HG02885 (cell line): ENCODE data around the gene AJM1.

Experiments
- ATAC-seq: cut with Tn5 transposase; IDR thresholded peaks from one replicate; pipeline ENCODE4 v1.9.1; 2021; ENCODE audit warnings: mild to moderate bottlenecking; ENCODE audit not compliant: unreplicated experiment, poor library complexity

Gene AJM1

GRCh38 chr9:136807281-136808074, 34.8 kb upstream of the AJM1 start, which contains the start of gene RABL6:
TSS of gene RABL6 (plus strand) at chr9:136807948. CDS start at chr9:136808197, 249 bp downstream.
- ATAC-seq: peak; percentile 87

DNA sequence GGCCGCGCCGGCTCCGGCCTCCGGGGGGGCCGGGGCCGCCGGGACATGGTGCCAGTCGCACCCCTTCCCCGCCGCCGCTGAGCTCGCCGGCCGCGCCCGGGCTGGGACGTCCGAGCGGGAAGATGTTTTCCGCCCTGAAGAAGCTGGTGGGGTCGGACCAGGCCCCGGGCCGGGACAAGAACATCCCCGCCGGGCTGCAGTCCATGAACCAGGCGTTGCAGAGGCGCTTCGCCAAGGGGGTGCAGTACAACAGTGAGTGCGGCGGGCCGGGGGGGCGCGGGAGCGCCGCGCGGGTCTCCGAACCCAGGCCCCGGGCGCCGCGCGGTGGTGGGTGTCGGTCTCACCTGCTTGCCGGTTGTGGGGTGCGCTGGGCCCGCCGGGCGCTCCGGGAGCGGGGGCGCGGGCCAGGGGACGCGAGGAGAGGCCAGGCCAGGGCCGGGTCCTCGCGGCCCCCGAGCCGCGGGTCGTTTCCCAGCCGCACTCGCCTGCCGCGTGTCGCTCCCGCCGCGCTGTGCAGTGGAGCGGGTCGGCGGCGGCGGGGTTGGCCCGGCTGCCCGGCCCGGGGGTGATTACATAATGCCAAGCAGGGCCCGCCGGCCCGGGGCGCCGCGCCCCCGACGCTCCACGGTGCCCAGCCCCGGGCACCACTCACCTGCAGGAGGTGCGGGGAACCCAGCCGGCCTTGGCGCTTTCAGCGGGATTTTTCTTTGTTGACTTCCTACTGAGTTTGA, 34.0 kb upstream of the AJM1 start:
- peak; percentile 45 for ATAC-seq

DNA sequence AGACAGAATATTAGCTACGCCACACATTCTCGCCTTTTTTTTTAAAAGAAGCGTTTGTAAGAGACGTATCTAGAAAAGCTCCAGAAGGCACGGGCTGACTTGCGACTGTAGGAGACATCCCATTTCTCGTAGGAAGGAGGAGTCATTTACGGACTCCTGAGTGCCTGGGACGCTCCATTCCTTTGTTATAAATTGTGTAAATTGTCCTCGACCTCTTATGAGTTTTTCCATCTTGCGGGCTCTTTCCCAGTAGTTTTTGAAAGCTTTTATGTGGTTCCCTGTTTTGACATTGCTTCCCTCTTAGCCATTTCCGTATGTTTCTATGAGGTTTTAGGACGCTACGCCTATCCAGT, 33.5 kb upstream of the AJM1 start:
- no peak for ATAC-seq

DNA sequence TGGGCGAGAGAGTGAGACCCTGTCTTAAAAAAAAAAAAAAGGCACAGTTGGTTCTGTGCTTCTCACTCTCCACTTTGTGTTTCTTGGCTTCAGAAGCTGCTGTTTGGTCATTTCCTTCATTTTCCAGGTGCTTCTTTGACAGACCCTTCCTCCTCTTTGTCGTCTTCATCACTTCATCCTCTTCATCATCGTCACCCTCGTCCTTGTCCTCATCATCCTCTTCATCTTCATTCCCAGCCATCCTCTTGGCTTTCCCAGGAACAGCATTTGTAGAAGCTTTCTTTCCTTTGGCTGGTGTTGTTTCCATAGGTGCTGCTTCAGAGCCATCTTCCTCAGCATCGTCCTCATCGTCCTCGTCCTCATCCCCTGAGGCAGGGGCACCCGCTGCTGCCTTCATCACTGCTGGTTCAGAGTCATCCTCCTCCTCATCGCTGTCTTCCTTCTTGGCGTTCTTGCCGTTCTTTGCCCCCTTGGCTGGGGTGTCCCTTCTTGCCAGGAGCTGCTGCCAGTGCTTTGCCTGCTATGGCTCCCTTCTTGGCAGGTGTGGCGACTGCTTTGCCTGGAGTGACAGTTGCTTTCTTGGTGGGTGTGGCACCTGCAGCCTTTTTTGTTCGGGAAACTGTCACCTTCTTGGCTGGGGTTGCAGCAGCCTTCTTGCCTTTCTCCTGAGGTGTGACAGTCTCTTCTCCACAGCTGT, 27.4 kb upstream of the AJM1 start:
- no peak for ATAC-seq

GRCh38 chr9:136815422-136815782, 26.9 kb upstream of the AJM1 start:
- ATAC-seq: no peak

- no peak for ATAC-seq
Measured at GRCh38 chr9:136820971-136821825, 21.1 kb upstream of the AJM1 start.

DNA sequence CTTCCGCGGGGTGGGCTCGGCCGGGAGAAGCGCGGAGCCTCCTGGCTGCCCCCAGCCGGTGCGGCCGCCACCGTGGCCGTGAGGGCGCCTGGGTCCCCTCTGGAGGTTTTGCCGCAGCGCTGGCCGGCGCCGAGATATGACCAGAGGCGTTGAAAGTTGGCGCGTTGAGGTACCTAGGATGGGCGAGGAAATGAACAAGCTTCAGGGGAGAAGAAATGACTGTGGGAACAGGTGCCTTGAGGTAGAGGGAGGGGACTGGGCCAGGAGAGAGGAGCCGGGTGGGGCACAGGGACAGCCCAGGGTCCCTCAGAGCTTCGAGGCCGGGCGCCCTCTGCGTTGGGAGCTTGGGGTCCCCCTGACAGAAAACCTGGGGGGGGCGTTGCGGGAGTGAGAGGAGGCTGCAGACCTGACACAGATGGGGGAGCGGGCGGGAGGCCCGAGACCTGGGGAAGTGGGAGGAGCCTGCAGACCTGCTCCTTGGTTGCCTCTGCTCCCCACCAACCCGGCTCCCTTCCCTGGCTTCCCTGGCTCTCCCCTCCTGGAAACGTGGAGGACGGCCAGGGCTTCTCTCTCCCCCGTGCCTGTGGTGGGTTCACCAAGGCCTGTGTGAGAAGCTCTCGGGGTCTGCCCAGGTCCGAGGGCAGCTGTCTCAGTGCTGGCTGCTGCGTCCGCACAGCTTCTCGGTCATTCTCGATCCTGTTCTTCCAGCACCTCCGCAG, 20.3 kb upstream of the AJM1 start:
- no peak for ATAC-seq

DNA sequence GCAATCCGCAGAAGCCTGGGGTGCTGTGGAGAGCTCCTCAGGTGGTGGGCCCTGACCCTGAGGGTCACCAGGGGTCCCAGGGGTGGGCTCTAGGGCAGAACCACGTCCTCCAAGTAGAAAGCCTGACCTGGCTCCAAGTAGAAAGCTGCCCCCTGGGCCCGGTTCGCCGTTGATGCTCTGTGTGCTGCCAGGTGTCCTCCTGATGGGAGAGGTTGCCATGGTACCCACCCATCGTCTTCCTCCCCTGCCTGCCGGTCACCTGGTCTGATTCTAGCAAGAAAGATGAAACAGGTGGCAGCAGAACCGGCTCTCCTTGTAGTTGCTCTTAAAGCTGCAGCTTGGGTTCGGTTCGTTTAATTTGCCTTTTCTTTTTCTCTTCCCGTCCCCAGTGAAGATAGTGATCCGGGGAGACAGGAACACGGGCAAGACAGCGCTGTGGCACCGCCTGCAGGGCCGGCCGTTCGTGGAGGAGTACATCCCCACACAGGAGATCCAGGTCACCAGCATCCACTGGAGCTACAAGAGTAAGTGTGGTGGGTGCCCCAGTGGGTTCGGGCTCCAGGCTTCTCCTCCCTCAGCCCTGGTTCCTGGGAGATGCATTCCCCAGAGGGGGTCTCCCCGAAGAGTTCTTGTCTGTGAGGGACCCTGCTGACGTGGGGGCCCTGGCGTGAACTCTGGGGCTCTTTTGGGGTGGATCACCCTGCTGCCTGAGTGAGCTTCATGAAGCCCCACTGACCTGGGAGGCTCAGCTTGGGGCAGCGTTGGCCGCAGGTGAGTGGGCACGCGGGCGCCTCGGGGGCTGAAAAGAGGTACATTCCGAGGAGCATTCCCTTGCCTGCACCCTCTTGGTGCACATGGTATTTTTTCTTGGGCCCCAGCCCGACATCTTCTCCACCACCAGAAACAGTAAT, 18.9 kb upstream of the AJM1 start:
- ATAC-seq: no peak

DNA sequence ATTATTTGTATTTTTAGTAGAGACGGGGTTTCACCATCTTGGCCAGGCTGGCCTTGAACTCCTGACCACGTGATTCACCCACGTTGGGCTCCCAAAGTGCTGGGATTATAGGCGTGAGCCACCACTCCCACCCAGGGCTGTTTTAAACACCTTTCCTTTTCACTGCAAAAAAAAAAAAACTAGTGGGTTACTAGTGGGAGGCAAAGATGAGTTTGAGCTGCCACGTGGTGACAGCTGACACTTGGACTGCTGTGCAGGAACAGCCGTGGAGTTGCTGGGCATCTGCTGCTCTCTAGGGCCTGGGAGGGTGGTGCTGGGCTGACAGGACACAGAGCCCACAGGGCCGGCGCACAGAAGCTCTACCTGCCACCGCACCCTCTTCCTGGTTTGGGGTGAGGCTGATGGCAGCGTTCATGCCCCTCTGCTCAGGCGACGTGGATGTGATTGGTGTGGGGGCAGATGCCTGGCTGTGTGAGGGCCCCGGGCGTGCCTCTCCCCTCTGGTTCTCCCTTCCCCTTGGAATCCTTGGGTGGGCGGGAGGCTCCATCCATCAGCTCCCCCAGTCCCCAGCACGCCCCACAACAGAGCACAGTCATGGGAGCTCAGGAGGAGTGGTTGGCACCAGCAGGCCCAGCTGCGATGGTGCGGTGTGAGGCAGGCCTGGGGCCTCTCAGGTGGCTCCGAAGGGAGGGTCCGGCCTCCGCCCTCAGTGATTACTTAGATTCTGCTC, 17.6 kb upstream of the AJM1 start:
- no peak for ATAC-seq

DNA sequence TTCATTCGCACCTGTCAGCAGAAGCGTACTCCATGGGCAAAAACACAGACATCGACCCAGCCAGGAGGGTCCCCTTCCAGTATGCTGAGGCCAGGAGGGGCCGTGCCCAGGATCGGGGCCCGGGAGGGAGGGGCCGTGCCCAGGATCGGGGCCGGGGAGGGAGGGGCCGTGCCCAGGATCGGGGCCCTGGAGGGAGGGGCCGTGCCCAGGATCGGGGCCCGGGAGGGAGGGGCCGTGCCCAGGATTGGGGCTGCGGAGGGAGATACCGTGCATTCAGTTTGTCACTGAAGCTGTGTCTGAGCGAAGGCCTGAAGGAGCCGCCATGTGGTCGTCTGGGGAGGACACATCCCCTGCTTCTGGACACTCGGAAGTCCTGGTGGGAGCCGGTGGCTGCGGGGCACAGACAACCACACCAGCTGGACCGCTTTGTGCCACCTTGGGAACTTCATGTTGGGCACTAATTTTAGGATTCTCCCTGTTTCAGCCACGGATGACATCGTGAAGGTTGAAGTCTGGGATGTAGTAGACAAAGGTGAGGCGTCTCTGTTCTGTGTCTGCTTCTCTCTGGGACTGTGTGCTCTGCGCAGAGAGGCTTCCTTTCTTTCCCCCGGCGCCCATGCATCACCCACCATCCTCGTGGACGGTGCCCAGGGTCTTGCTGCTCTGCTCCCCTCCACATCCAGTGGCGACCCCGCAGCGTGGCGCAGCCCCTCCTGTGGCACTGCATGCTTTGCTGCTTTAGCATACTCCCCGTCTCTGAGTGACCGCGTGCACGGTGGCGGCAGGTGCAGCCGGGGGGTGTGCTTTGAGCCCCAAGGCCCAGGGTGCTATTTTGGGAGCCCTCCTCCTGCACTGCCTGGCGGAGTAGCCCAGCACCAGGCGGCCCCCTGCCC, 16.7 kb upstream of the AJM1 start:
- ATAC-seq: no peak

GRCh38 chr9:136826188-136826541, 16.1 kb upstream of the AJM1 start:
- ATAC-seq: no peak

DNA sequence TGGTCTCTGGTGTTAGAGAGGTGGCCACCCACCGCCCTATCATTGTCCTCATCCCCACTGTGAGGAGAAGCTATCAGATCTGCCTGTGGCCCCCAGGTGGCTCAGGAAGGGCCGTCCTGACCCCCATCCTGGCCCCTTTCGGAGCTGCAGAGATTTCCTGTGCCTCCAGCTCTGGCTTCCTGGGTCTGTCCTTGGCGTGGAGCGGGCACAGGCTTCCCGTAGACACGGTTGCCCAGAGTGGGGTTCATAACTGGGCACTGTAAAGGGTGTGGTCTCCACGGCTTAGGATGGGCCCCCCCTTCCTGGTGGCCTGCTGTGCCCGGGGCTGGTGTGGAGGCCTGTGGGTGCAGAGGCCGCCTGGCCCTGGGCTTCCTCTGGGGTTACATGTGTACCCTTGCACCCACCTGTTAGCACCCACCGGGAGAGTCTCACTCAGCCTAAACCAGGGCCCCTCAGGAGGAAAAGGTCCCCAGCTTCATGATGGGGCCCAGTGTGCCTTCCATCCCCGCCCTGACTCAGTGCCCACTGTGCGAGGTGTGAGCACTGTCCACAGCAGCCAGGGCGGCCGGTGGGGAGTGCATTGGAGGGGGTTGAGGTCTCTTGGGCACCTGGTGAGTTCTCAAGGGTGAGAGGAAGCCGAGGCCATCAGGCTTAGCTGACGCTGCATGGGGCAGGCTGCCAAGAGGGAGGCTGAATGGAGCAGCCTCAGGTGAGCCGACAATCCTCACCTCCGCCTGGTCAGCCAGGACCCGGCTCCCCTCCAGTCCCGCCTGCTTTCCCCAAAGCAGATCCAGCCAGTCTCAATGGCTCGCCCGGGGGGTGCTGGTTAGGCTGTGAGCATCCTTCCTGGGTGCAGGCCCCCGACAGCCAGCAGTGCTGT, 15.3 kb upstream of the AJM1 start:
- ATAC-seq: no peak

GRCh38 chr9:136827794-136828473, 14.3 kb upstream of the AJM1 start:
- ATAC-seq: no peak

DNA sequence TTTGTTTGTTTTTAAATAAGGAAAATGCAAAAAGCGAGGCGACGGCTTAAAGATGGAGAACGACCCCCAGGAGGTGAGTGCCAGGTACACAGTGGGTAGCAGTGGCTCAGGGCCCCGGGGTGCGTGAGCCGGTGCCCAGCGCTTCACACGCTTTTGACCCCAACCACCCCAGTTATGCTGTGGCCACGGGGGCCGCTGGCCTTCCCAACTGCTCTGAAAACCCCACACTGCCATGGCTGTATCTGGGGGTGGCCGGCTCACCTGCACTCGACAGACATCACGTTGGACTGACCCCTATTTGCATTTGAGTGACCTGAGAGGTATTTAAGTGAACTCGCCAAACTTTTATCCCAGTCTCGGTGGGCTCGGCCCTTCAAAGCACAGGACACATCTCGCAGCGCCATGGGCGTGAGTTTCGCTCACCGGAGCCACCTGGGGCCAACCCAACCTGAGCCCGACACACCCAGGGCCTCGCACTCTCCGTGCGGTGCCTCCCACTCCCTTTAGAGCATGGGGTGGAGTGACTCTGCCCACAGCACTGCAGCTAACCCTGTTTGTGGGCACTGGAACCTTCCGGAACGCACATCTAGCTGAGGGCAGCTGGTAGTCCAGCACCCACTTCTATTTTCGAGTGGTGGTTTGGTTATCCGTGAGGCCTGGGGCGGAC, 13.7 kb upstream of the AJM1 start:
- no peak for ATAC-seq

DNA sequence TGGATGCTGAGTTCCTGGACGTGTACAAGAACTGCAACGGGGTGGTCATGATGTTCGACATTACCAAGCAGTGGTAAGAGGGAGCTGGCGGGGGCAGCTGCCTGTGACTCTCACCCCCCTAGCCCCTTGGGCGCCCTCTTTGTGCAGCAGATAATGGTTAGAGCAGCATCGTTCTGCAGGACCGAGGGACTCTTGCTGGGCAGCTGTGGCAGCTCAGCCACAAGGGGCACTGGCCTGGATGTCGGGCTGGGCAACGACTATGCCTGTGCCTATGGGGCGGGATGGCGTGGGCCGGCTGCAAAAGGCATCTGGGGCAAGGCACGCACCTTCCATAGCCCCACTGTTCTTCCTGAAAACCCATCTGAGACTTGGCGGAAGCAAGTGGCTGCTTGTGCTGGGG, 12.9 kb upstream of the AJM1 start:
- no peak for ATAC-seq
